IMR-90 (cell line): ENCODE results near the gene CUL4A. TPM values are rescaled to one million over a fixed set of nuclear protein-coding genes. Genes with fewer than 3 reads are reported as not detected.

Source experiments
- ATAC-seq: fragments of 200-7000 bp; cut with Tn5 transposase; 2 replicates; pipeline ENCODE4 v1.9.1; 2020; ENCODE audit warnings: low read depth, mild to moderate bottlenecking, moderate library complexity
- BruUV-seq: library from RNA; stranded (reverse); fragments of 400-500 nt; replicated peaks from 2 replicates; lab custom pipeline; 2021; lab: Mats Ljungman, UMichigan
- CTCF ChIA-PET: fragments of 300-600 bp; formaldehyde crosslinking; extraction: SDS; loops from one replicate; lab custom pipeline; 2021; ENCODE audit warnings: antibody characterized with exemption; lab: Yijun Ruan, JAX
- POLR2A ChIA-PET: fragments of 300-600 bp; sonication (Branson Sonifier 250); formaldehyde crosslinking; loops from one replicate; lab custom pipeline; 2022; ENCODE audit warnings: antibody characterized with exemption; ENCODE audit not compliant: unreplicated experiment; lab: Charles Lee
- DNase-seq: peaks from one replicate; pipeline ENCODE4 v3.0.0; 2013
- H2AFZ ChIP-seq: replicated peaks from 2 replicates; pipeline ENCODE3; 2013; ENCODE audit warnings: low read length, mild to moderate bottlenecking; ENCODE audit not compliant: poor library complexity
- H2AK5ac ChIP-seq: 2 replicates; pipeline ENCODE4 v1.6.1; 2013; ENCODE audit warnings: low read depth, low read length, inconsistent platforms
- H2AK9ac ChIP-seq: replicated peaks from 2 replicates; pipeline ENCODE3; 2013; ENCODE audit warnings: mild to moderate bottlenecking, low read depth, low read length, moderate library complexity; ENCODE audit not compliant: poor library complexity
- H2BK120ac ChIP-seq: 2 replicates; pipeline ENCODE4 v1.6.1; 2013; ENCODE audit warnings: low read depth, low read length, inconsistent platforms
- H2BK15ac ChIP-seq: 3 replicates; pipeline ENCODE4 v1.6.1; 2013; ENCODE audit warnings: low read depth, low read length, inconsistent platforms
- H2BK20ac ChIP-seq: 2 replicates; pipeline ENCODE4 v1.6.1; 2013; ENCODE audit warnings: low read depth, mild to moderate bottlenecking, inconsistent platforms, low read length, moderate library complexity
- H2BK5ac ChIP-seq: 2 replicates; pipeline ENCODE4 v1.6.1; 2013; ENCODE audit warnings: mild to moderate bottlenecking, low read depth, low read length, inconsistent platforms; ENCODE audit not compliant: poor library complexity, severe bottlenecking
- H3K14ac ChIP-seq: replicated peaks from 2 replicates; pipeline ENCODE4 v1.6.1; 2013; ENCODE audit warnings: low read depth, low read length, inconsistent platforms
- H3K18ac ChIP-seq: 2 replicates; pipeline ENCODE4 v1.6.1; 2013; ENCODE audit warnings: low read depth, low read length, control low read depth
- H3K23ac ChIP-seq: 2 replicates; pipeline ENCODE4 v1.6.1; 2013; ENCODE audit warnings: low read depth, low read length, inconsistent platforms
- H3K27ac ChIP-seq: 2 replicates; pipeline ENCODE4 v1.5.1; 2013; ENCODE audit warnings: mild to moderate bottlenecking, control low read depth, low read length; ENCODE audit not compliant: insufficient read depth
- H3K27me3 ChIP-seq: 2 replicates; pipeline ENCODE4 v1.6.1; 2013; ENCODE audit warnings: low read length; ENCODE audit not compliant: control insufficient read depth, insufficient read depth
- H3K36me3 ChIP-seq: 2 replicates; pipeline ENCODE4 v1.6.1; 2013; ENCODE audit warnings: low read length, mixed read lengths; ENCODE audit not compliant: control insufficient read depth, insufficient read depth
- H3K4ac ChIP-seq: 2 replicates; pipeline ENCODE4 v1.6.1; 2013; ENCODE audit warnings: low read depth, low read length, inconsistent platforms
- H3K4me1 ChIP-seq: 2 replicates; pipeline ENCODE4 v1.6.1; 2013; ENCODE audit warnings: low read length, mixed read lengths; ENCODE audit not compliant: control insufficient read depth, insufficient read depth
- H3K4me2 ChIP-seq: 2 replicates; pipeline ENCODE4 v1.6.1; 2013; ENCODE audit warnings: low read depth, mild to moderate bottlenecking, control low read depth, low read length, moderate library complexity
- H3K4me3 ChIP-seq: 2 replicates; pipeline ENCODE4 v1.5.1; 2013; ENCODE audit warnings: low read depth, mild to moderate bottlenecking, control low read depth, low read length, moderate library complexity; ENCODE audit not compliant: insufficient read depth
- H3K56ac ChIP-seq: 2 replicates; pipeline ENCODE4 v1.6.1; 2013; ENCODE audit warnings: low read length, inconsistent platforms; ENCODE audit not compliant: insufficient read depth; ENCODE audit errors: extremely low read depth
- H3K79me1 ChIP-seq, 2 experiments: 2 replicates each; pipeline ENCODE4 v1.6.1; 2013; ENCODE audit warnings: low read length in 2 of 2, inconsistent platforms in 1 of 2, low read depth in 1 of 2
- H3K9ac ChIP-seq: 2 replicates; pipeline ENCODE4 v1.6.1; 2013; ENCODE audit warnings: low read depth, low read length, control low read depth
- H3K9me1 ChIP-seq: 2 replicates; pipeline ENCODE4 v1.6.1; 2013; ENCODE audit warnings: low read length, inconsistent platforms; ENCODE audit not compliant: insufficient read depth
- H3K9me3 ChIP-seq: 2 replicates; pipeline ENCODE4 v1.6.1; 2013; ENCODE audit warnings: low read length; ENCODE audit not compliant: control insufficient read depth, insufficient read depth
- H4K20me1 ChIP-seq: 2 replicates; pipeline ENCODE4 v1.6.1; 2013; ENCODE audit warnings: low read length, inconsistent platforms; ENCODE audit not compliant: insufficient read depth
- H4K5ac ChIP-seq: 2 replicates; pipeline ENCODE4 v1.6.1; 2013; ENCODE audit warnings: mild to moderate bottlenecking, low read depth, low read length, control low read depth
- H4K8ac ChIP-seq, 2 experiments: 2 replicates each; pipeline ENCODE4 v1.6.1; 2013; ENCODE audit warnings: low read depth in 2 of 2, low read length in 2 of 2, control low read depth in 1 of 2, inconsistent platforms in 1 of 2
- H4K91ac ChIP-seq: 2 replicates; pipeline ENCODE4 v1.6.1; 2013; ENCODE audit warnings: low read depth, low read length, inconsistent platforms; ENCODE audit not compliant: insufficient read depth
- CHD1 ChIP-seq: IDR thresholded peaks from 2 replicates; pipeline ENCODE4 v1.6.1; 2012; ENCODE audit warnings: low read depth, low read length, improper control_type of control experiment
- MAFK ChIP-seq: IDR thresholded peaks from 2 replicates; pipeline ENCODE4 v1.6.1; 2012; ENCODE audit warnings: low read depth, low read length, improper control_type of control experiment
- MXI1 ChIP-seq: IDR thresholded peaks from 2 replicates; pipeline ENCODE4 v1.6.1; 2012; ENCODE audit warnings: low read depth, mild to moderate bottlenecking, low read length, moderate library complexity, borderline replicate concordance
- NFE2L2 ChIP-seq: fragments of 150-350 bp; IDR thresholded peaks from 2 replicates; pipeline ENCODE4 v1.6.1; 2016; ENCODE audit warnings: low read depth, mild to moderate bottlenecking, low read length
- POLR2A ChIP-seq: IDR thresholded peaks from 2 replicates; pipeline ENCODE4 v1.6.1; 2012; ENCODE audit warnings: mild to moderate bottlenecking, low read depth, low read length
- RAD21 ChIP-seq: IDR thresholded peaks from 2 replicates; pipeline ENCODE4 v1.6.1; 2012; ENCODE audit warnings: low read length, improper control_type of control experiment
- RFX5 ChIP-seq: IDR thresholded peaks from 2 replicates; pipeline ENCODE4 v1.8.0; 2012; ENCODE audit warnings: low read depth, mild to moderate bottlenecking, low read length, moderate library complexity
- SMC3 ChIP-seq: fragments of 150-350 bp; IDR thresholded peaks from 2 replicates; pipeline ENCODE4 v1.6.1; 2016; ENCODE audit warnings: low read depth, mild to moderate bottlenecking, antibody characterized with exemption, low read length, moderate library complexity
- WGBS, 2 experiments: methylation state at CpG; one replicate each; pipeline versions ENCODE4 v1.1.5 to v1.1.7; 2013; ENCODE audit warnings: missing lambda C conversion rate in 2 of 2; ENCODE audit not compliant: insufficient read length in 1 of 2; ENCODE audit errors: extremely low coverage in 2 of 2; 5-methylcytosine and 5-hydroxymethylcytosine counted together
- dilution Hi-C: fragments of 300-500 bp; cut with HindIII; formaldehyde crosslinking; loops from one replicate; pipeline ENCODE4 v1.14.3; 2018; ENCODE audit warnings: low sequenced_read_pairs; ENCODE audit not compliant: unreplicated experiment
- in situ Hi-C: fragments of 300-500 bp; cut with MboI; formaldehyde crosslinking; loops from 3 replicates; pipeline ENCODE4 v1.14.3; 2019; ENCODE audit warnings: low sequenced_read_pairs, inconsistent platforms, mixed read lengths
- intact Hi-C: fragments of 100-400 bp; cut with micrococcal nuclease; formaldehyde crosslinking; loops from 2 replicates; pipeline ENCODE4 v1.10.0; 2022
- polyA plus RNA-seq, 3 experiments: library from polyadenylated mRNA; depleted of rRNA; stranded (reverse); fragments of >200 nt; gene quantifications; 2 replicates each; pipeline ENCODE4 v1.2.3, GENCODE V29; 2012; ENCODE audit warnings: low replicate concordance in 1 of 3
- total RNA-seq: library from RNA; depleted of rRNA; stranded (reverse); fragments of >200 nt; gene quantifications from 2 replicates; pipeline ENCODE4 v1.2.3, GENCODE V29; 2012
- TF ChIP-seq, protein P1 (sequence below): fragments of 150-350 bp; IDR thresholded peaks from 2 replicates; pipeline ENCODE4 v1.6.1; 2016; ENCODE audit warnings: low read depth, mild to moderate bottlenecking, low read length, moderate library complexity, borderline replicate concordance

The CUL4A gene
- total and polyA plus RNA-seq, 2 of the 4 experiments (the other 2 are of a cell fraction): 86.0 to 146 TPM

DNA sequence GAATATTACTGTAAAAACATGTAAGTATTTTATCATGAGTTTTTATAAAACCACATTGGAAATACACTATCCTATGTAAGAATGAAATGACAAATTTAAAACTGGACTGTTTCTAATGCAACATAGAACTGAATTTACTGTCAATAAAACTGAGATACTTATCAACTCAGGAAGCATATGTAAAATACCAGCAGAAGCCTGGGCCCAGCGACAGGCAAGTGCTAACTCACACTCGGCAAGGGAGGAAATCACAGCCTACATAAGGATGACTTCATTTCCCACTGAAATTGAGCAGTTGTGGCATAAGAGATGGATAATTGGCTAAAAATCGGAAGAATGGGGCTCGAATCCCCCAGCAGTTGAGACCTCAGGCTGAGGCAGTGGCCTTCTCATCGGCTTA lies 38.9 kb upstream of the CUL4A start:
- Histone ChIP-seq H4K8ac (no peak overlapping the region), H4K91ac (no peak overlapping the region), H2BK120ac (no peak overlapping the region), H3K14ac (no peak overlapping the region), H3K56ac (no peak overlapping the region), H2AFZ (no peak overlapping the region), H2BK20ac (no peak overlapping the region), H2BK5ac (no peak overlapping the region), H3K4me3 (no peak overlapping the region), H3K27me3 (no peaks in the 10 kb centered on the region), H3K4me2 (no peak overlapping the region), H4K5ac (no peak overlapping the region), H2AK9ac (no peak overlapping the region), H3K23ac (no peak overlapping the region), H3K9me1 (peaks cover 16% of the 10 kb centered on the region), H4K20me1 (no peaks in the 10 kb centered on the region), H3K4me1 (peaks cover 12% of the 10 kb centered on the region), H3K36me3 (peaks cover 39% of the 10 kb centered on the region), H3K9me3 (0 out of 2 replicates have a peak, but pooled peaks cover 2% of the 10 kb centered on the region), H3K27ac (no peak overlapping the region), H3K18ac (no peak overlapping the region), H3K4ac (no peak overlapping the region), H2AK5ac (no peak overlapping the region), H3K9ac (no peak overlapping the region), H2BK15ac (no peak overlapping the region), H3K79me1 (peaks cover 0 to 29% of the 10 kb centered on the region in 2 experiments; a peak in 2 of 4 replicates)
- ChIA-PET POLR2A (no interaction called here), CTCF (no interaction called here)
- dilution Hi-C loops: no loop called here
- WGBS, 2 experiments: 68% methylated on average over 3 of the region's 5 CpGs; no CpG with 5 or more reads in 1 of the 2 experiments
- BruUV-seq: no TSS peak
- no peak for DNase-seq
- intact Hi-C loops: no loop called here
- no peak for TF ChIP-seq SMC3
- TF ChIP-seq POLR2A: no peak
- TF ChIP-seq, protein P1, sequence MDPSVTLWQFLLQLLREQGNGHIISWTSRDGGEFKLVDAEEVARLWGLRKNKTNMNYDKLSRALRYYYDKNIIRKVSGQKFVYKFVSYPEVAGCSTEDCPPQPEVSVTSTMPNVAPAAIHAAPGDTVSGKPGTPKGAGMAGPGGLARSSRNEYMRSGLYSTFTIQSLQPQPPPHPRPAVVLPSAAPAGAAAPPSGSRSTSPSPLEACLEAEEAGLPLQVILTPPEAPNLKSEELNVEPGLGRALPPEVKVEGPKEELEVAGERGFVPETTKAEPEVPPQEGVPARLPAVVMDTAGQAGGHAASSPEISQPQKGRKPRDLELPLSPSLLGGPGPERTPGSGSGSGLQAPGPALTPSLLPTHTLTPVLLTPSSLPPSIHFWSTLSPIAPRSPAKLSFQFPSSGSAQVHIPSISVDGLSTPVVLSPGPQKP: no peak
- no peak for TF ChIP-seq NFE2L2
- TF ChIP-seq MAFK: no peak
- TF ChIP-seq RFX5: no peak
- TF ChIP-seq RAD21: no peak
- no peak for TF ChIP-seq CHD1
- TF ChIP-seq MXI1: no peak
- in situ Hi-C loops: no loop called here
- ATAC-seq: no peak
